Chondrocyte (in vitro differentiated cells): ENCODE data around the gene FCGBP. TPM values are rescaled to one million over a fixed set of nuclear protein-coding genes. Genes with fewer than 3 reads are reported as not detected.

Source experiments
- DNase-seq: peaks from one replicate; pipeline ENCODE4 v3.0.0; 2021; ENCODE audit warnings: mixed read lengths, low spot score
- H3K27ac Mint-ChIP-seq: one replicate; pipeline ENCODE4 v1.8.0; 2021; ENCODE audit warnings: mild to moderate bottlenecking, moderate library complexity, mixed read lengths; ENCODE audit not compliant: unreplicated experiment
- H3K27me3 Mint-ChIP-seq: 2 replicates; pipeline ENCODE4 v1.8.0; 2021; ENCODE audit warnings: low read depth, mixed read lengths
- H3K36me3 Mint-ChIP-seq: 2 replicates; pipeline ENCODE4 v1.8.0; 2021; ENCODE audit warnings: low read depth, mixed read lengths
- H3K4me1 Mint-ChIP-seq: 2 replicates; pipeline ENCODE4 v1.8.0; 2021; ENCODE audit warnings: low read depth, mild to moderate bottlenecking, mixed read lengths
- H3K4me3 Mint-ChIP-seq: one replicate; pipeline ENCODE4 v1.8.0; 2021; ENCODE audit warnings: mild to moderate bottlenecking, moderate library complexity, mixed read lengths; ENCODE audit not compliant: unreplicated experiment
- H3K9me3 Mint-ChIP-seq: 2 replicates; pipeline ENCODE4 v1.8.0; 2021; ENCODE audit warnings: low read depth, mixed read lengths
- CTCF ChIP-seq: fragments of 200-600 bp; sonication (generic); IDR thresholded peaks from 2 replicates; pipeline ENCODE4 v1.5.0; 2021; ENCODE audit warnings: antibody characterized with exemption, mild to moderate bottlenecking, moderate library complexity
- total RNA-seq: library from RNA; stranded (reverse); gene quantifications from 3 replicates; pipeline ENCODE4 v1.2.1, GENCODE V29; 2021

Gene FCGBP
- total RNA-seq, 1 donor from 2014 or later: 0.42 TPM

GRCh38 chr19:39924952-39925351 lies 9.5 kb downstream of the FCGBP start:
- Mint-ChIP-seq H3K4me1 (no peaks in the 10 kb centered on the region), H3K36me3 (no peaks in the 10 kb centered on the region), H3K27me3 (peaks cover 5% of the 10 kb centered on the region), H3K27ac (no peak overlapping the region), H3K4me3 (no peak overlapping the region), H3K9me3 (peaks cover 6% of the 10 kb centered on the region)
- DNase-seq: no peak
- no peak for TF ChIP-seq CTCF

GRCh38 chr19:39924389-39924788 lies 10.0 kb downstream of the FCGBP start:
- TF ChIP-seq CTCF: no peak
- DNase-seq: no peak

GRCh38 chr19:39923862-39924261 lies 10.6 kb downstream of the FCGBP start:
- H3K9me3 Mint-ChIP-seq: peaks cover 5% of the 10 kb centered on the region
- no peaks in the 10 kb centered on the region for H3K27me3 Mint-ChIP-seq
- no peak for TF ChIP-seq CTCF
- H3K4me3 Mint-ChIP-seq: no peak overlapping the region
- no peak overlapping the region for H3K27ac Mint-ChIP-seq
- H3K36me3 Mint-ChIP-seq: no peaks in the 10 kb centered on the region
- no peak for DNase-seq
- no peaks in the 10 kb centered on the region for H3K4me1 Mint-ChIP-seq

More at GRCh38 chr19:39924389-39924788, 10.0 kb downstream of the FCGBP start:
- no peaks in the 10 kb centered on the region for H3K4me1 Mint-ChIP-seq
- no peak overlapping the region for H3K27ac Mint-ChIP-seq
- peaks cover 3% of the 10 kb centered on the region for H3K9me3 Mint-ChIP-seq
- H3K27me3 Mint-ChIP-seq: no peaks in the 10 kb centered on the region
- H3K36me3 Mint-ChIP-seq: no peaks in the 10 kb centered on the region
- H3K4me3 Mint-ChIP-seq: no peak overlapping the region

- DNase-seq: no peak
- peaks cover 5% of the 10 kb centered on the region for H3K9me3 Mint-ChIP-seq
Observed at GRCh38 chr19:39919976-39920375, 14.5 kb downstream of the FCGBP start.

GRCh38 chr19:39918183-39918651 lies 16.2 kb downstream of the FCGBP start:
- Mint-ChIP-seq H3K27me3 (peaks cover 3% of the 10 kb centered on the region), H3K9me3 (peaks cover 5% of the 10 kb centered on the region), H3K4me3 (no peak overlapping the region), H3K4me1 (no peaks in the 10 kb centered on the region), H3K27ac (no peak overlapping the region), H3K36me3 (no peaks in the 10 kb centered on the region)
- no peak for TF ChIP-seq CTCF
- no peak for DNase-seq

More at GRCh38 chr19:39919976-39920375, 14.5 kb downstream of the FCGBP start:
- Mint-ChIP-seq H3K36me3 (no peaks in the 10 kb centered on the region), H3K27me3 (no peaks in the 10 kb centered on the region), H3K27ac (no peak overlapping the region), H3K4me3 (no peak overlapping the region), H3K4me1 (no peaks in the 10 kb centered on the region)
- TF ChIP-seq CTCF: no peak
